Mucosa of stomach (tissue), 1 donor: ENCODE results near the gene MCL1.
"Not testable (repeated sequence)": the region's sequence is repeated elsewhere in the genome, so short reads cannot be mapped to it uniquely, and the experiment has no call there.

Source experiments
- H3K27me3 ChIP-seq: one replicate; pipeline ENCODE4 v1.7.0; 2013; ENCODE audit warnings: mild to moderate bottlenecking, low read length; ENCODE audit not compliant: control insufficient read depth, insufficient read depth
- H3K36me3 ChIP-seq: one replicate; pipeline ENCODE4 v1.7.0; 2013; ENCODE audit warnings: low read length; ENCODE audit not compliant: control insufficient read depth, insufficient read depth
- H3K4me1 ChIP-seq: one replicate; pipeline ENCODE4 v1.7.0; 2013; ENCODE audit warnings: mild to moderate bottlenecking, low read length; ENCODE audit not compliant: control insufficient read depth, insufficient read depth
- H3K4me3 ChIP-seq: one replicate; pipeline ENCODE4 v1.7.0; 2013; ENCODE audit warnings: low read length
- H3K9ac ChIP-seq: one replicate; pipeline ENCODE4 v1.7.0; 2013; ENCODE audit warnings: mild to moderate bottlenecking, low read length, moderate library complexity
- H3K9me3 ChIP-seq: one replicate; pipeline ENCODE4 v1.7.0; 2013; ENCODE audit warnings: mild to moderate bottlenecking, low read length, moderate library complexity; ENCODE audit not compliant: control insufficient read depth
- donor health status: Pancreatic carcinoma.

The MCL1 gene

GRCh38 chr1:150579110-150579944, at the start of gene MCL1:
Gene MCL1, minus strand, starts transcription at chr1:150579610. Its CDS starts 80 bp downstream, at chr1:150579530.
- peak within 1 kb of the TSS; percentile 96 for H3K4me3 ChIP-seq
- peak within 1 kb of the TSS; percentile 86 for H3K9ac ChIP-seq
- peaks cover 4% of the 10 kb centered on the region for H3K36me3 ChIP-seq
- no peaks in the 10 kb centered on the region for H3K27me3 ChIP-seq
- H3K9me3 ChIP-seq = no peaks in the 10 kb centered on the region
- peaks cover 22% of the 10 kb centered on the region for H3K4me1 ChIP-seq

GRCh38 chr1:150628766-150629114, 49.3 kb upstream of the MCL1 start:
- Histone ChIP-seq H3K4me1 (peaks cover 11% of the 10 kb centered on the region), H3K36me3 (no peaks in the 10 kb centered on the region), H3K4me3 (peak overlapping the region; percentile 70), H3K9me3 (no peaks in the 10 kb centered on the region), H3K27me3 (no peaks in the 10 kb centered on the region), H3K9ac (peak overlapping the region; percentile 79)

GRCh38 chr1:150627826-150628410, 48.5 kb upstream of the MCL1 start:
- H3K4me3 ChIP-seq = no peak overlapping the region
- H3K9me3 ChIP-seq = no peaks in the 10 kb centered on the region
- H3K9ac ChIP-seq = peak overlapping the region; percentile 79
- no peaks in the 10 kb centered on the region for H3K27me3 ChIP-seq
- H3K36me3 ChIP-seq = no peaks in the 10 kb centered on the region
- peaks cover 12% of the 10 kb centered on the region for H3K4me1 ChIP-seq

DNA sequence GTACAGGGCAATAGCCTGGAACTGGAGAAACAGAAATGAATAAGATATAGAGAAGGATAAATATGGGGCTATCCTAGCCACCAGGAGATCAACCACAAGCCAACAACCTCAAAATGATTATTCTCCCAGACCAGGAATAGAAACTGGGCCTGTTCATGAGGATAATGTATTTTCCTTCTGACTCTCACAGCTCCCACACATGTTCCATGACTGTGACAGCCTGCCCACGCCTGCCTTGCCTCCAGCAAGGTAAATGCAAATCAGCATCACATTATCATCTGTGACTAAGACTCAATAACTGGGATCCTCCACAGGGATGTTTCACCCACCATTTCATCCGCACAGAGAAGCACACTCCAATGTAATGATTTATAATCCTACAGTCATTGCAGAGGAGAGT, 46.7 kb upstream of the MCL1 start:
- H3K9me3 ChIP-seq = no peaks in the 10 kb centered on the region
- no peak overlapping the region for H3K9ac ChIP-seq
- no peak overlapping the region for H3K4me3 ChIP-seq
- H3K36me3 ChIP-seq = peaks cover 6% of the 10 kb centered on the region
- peaks cover 16% of the 10 kb centered on the region for H3K4me1 ChIP-seq
- H3K27me3 ChIP-seq = no peaks in the 10 kb centered on the region

DNA sequence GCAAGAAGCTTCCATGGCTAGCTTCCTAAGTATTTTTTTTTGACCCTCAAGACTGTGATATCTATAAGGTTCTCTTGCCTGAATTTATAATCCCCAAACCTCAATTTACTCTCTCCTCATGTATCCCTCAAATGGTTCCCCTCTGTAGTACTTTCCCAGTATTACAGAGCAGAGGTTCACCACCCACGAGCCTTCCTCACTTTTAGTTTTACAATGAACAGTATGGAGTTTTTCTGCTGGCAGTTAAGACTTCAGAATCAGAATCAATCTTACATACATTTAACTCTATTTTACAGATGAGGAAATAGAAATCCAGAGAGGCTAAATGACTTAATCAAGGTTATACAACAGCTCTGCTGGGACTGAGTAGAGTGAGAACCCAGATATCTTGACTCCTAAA, 45.1 kb upstream of the MCL1 start:
- H3K4me3 ChIP-seq, H3K9me3 ChIP-seq, H3K9ac ChIP-seq, H3K27me3 ChIP-seq, H3K36me3 ChIP-seq: not testable (repeated sequence)
- H3K4me1 ChIP-seq = peaks cover 27% of the 10 kb centered on the region

DNA sequence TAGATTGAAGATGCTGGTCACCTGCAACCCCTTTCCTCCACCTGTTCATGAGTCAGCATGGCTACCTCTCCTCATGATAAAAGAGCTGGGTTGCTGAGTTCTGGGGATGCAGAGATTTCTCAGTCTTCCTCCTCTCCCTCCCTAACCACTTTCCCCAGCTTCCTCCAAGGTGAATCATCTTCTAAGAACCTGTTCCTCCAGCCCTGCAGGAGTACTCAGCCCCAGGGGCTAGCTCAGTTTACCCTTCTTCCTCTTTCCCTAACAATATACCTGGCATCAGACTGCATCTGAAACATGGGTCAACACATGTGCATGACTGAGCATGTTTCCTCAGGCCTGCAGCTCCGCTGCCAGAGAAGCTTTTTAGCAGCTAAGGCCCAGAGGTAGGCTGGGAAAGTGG, 44.7 kb upstream of the MCL1 start:
- H3K9ac ChIP-seq, H3K4me3 ChIP-seq, H3K9me3 ChIP-seq, H3K36me3 ChIP-seq, H3K27me3 ChIP-seq: not testable (repeated sequence)
- peaks cover 27% of the 10 kb centered on the region for H3K4me1 ChIP-seq

- H3K4me1 ChIP-seq = peaks cover 17% of the 10 kb centered on the region
- no peaks in the 10 kb centered on the region for H3K9me3 ChIP-seq
- H3K27me3 ChIP-seq = no peaks in the 10 kb centered on the region
- H3K36me3 ChIP-seq = peaks cover 10% of the 10 kb centered on the region
- H3K4me3 ChIP-seq = no peak overlapping the region
- no peak overlapping the region for H3K9ac ChIP-seq
Observed at GRCh38 chr1:150622303-150622975, 43.0 kb upstream of the MCL1 start.

GRCh38 chr1:150621497-150622302, 42.3 kb upstream of the MCL1 start:
- Histone ChIP-seq H3K27me3 (no peaks in the 10 kb centered on the region), H3K36me3 (peaks cover 10% of the 10 kb centered on the region), H3K4me3 (no peak overlapping the region), H3K9ac (no peak overlapping the region), H3K9me3 (no peaks in the 10 kb centered on the region), H3K4me1 (peaks cover 16% of the 10 kb centered on the region)

- no peak overlapping the region for H3K9ac ChIP-seq
- H3K27me3 ChIP-seq = no peaks in the 10 kb centered on the region
- H3K4me1 ChIP-seq = peaks cover 16% of the 10 kb centered on the region
- H3K9me3 ChIP-seq = no peaks in the 10 kb centered on the region
- no peak overlapping the region for H3K4me3 ChIP-seq
- H3K36me3 ChIP-seq = peaks cover 10% of the 10 kb centered on the region
Observed at GRCh38 chr1:150620919-150621318, 41.5 kb upstream of the MCL1 start.

DNA sequence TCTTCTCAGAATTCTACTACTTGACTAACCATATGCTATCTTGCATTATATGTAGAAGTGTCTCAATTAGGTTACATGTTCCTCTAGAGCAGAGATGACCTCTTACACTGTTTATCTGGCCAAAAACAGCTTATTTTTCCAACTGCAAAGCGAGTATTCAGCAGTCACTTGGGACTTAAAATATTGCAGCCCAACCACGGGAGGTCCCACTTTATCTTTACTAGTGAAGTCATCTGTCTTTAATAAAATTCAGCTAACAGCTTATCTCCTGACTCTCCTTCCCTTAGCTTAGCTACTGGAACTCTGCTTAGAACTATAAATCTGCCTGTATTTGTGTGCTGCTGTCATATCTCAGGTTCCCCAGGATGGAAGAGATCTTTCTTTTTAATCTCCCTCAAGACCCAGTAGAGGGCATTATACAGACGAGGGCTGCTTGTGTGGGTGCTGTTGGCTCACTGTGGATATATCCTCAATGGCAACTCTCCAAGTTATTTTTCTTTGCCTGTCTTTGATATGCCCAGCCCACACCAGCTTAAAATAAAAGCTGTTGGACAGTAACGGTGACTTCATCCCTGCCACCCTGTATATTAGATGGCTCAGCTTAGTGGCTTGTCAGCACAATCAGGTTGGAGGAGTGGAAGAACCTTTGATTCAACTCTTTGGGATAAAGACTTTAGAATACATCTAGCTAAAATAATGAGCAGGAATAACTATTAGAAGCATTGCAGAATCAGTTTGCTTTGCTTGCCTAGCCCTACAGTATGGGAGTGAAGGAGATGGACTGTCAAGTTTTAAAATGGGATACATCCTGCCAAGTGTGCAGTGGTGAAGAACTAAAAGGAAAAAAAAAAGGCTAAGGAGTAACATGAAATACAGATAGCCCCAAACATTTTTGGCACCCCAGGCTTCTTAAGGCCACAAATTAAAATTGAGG, 40.4 kb upstream of the MCL1 start:
- H3K27me3 ChIP-seq = no peaks in the 10 kb centered on the region
- no peaks in the 10 kb centered on the region for H3K9me3 ChIP-seq
- no peak overlapping the region for H3K9ac ChIP-seq
- peaks cover 10% of the 10 kb centered on the region for H3K36me3 ChIP-seq
- H3K4me3 ChIP-seq = no peak overlapping the region
- H3K4me1 ChIP-seq = peaks cover 16% of the 10 kb centered on the region
